Astrocyte of the hippocampus (primary cell): ENCODE measurements around the gene HS1BP3.

Source experiments
- DNase-seq: peaks from one replicate; pipeline ENCODE4 v3.0.0; 2011; ENCODE audit warnings: low read depth, low spot score

HS1BP3 gene

GRCh38 chr2:20645761-20646160 is 5.1 kb downstream of the HS1BP3 start:
- DNase-seq = no peak

- no peak for DNase-seq
These were observed 5.6 kb downstream of the HS1BP3 start for GRCh38 chr2:20645301-20645701.

GRCh38 chr2:20643826-20644225 is 7.1 kb downstream of the HS1BP3 start:
- DNase-seq = no peak

GRCh38 chr2:20643060-20643459 is 7.8 kb downstream of the HS1BP3 start:
- no peak for DNase-seq

- peak; percentile 93 for DNase-seq
These were observed 8.6 kb downstream of the HS1BP3 start for GRCh38 chr2:20642055-20642971.

GRCh38 chr2:20641123-20641985 is 9.5 kb downstream of the HS1BP3 start:
- peak; percentile 90 for DNase-seq

- DNase-seq = peak; percentile 58
These were observed 10.3 kb downstream of the HS1BP3 start for GRCh38 chr2:20640411-20641122.

GRCh38 chr2:20638646-20639430 is 12.1 kb downstream of the HS1BP3 start:
- DNase-seq = peak; percentile 59

- DNase-seq = no peak
These were observed 12.9 kb downstream of the HS1BP3 start for GRCh38 chr2:20638014-20638413.

GRCh38 chr2:20637147-20637546 is 13.8 kb downstream of the HS1BP3 start:
- DNase-seq = peak; percentile 90

GRCh38 chr2:20635675-20636584 is 15.0 kb downstream of the HS1BP3 start:
- peak; percentile 95 for DNase-seq

GRCh38 chr2:20635113-20635510 is 15.8 kb downstream of the HS1BP3 start:
- no peak for DNase-seq

GRCh38 chr2:20634507-20635112 is 16.3 kb downstream of the HS1BP3 start:
- peak; percentile 78 for DNase-seq

GRCh38 chr2:20633794-20634506 is 16.9 kb downstream of the HS1BP3 start:
- no peak for DNase-seq

- DNase-seq = no peak
These were observed 17.9 kb downstream of the HS1BP3 start for GRCh38 chr2:20633001-20633400.

- no peak for DNase-seq
These were observed 18.4 kb downstream of the HS1BP3 start for GRCh38 chr2:20632446-20632990.

- DNase-seq = no peak
These were observed 19.1 kb downstream of the HS1BP3 start for GRCh38 chr2:20631617-20632307.

GRCh38 chr2:20630967-20631366 is 19.9 kb downstream of the HS1BP3 start:
- DNase-seq = no peak
